IMR-90 (cell line): ENCODE results near the gene CDC25A. TPM values are rescaled to one million over a fixed set of nuclear protein-coding genes. Genes with fewer than 3 reads are reported as not detected.

ENCODE experiments used
- ATAC-seq: fragments of 200-7000 bp; cut with Tn5 transposase; 2 replicates; pipeline ENCODE4 v1.9.1; 2020; ENCODE audit warnings: low read depth, mild to moderate bottlenecking, moderate library complexity
- BruUV-seq: library from RNA; stranded (reverse); fragments of 400-500 nt; replicated peaks from 2 replicates; lab custom pipeline; 2021; lab: Mats Ljungman, UMichigan
- CTCF ChIA-PET: fragments of 300-600 bp; formaldehyde crosslinking; extraction: SDS; loops from one replicate; lab custom pipeline; 2021; ENCODE audit warnings: antibody characterized with exemption; lab: Yijun Ruan, JAX
- POLR2A ChIA-PET: fragments of 300-600 bp; sonication (Branson Sonifier 250); formaldehyde crosslinking; loops from one replicate; lab custom pipeline; 2022; ENCODE audit warnings: antibody characterized with exemption; ENCODE audit not compliant: unreplicated experiment; lab: Charles Lee
- DNase-seq: peaks from one replicate; pipeline ENCODE4 v3.0.0; 2013
- H2AFZ ChIP-seq: replicated peaks from 2 replicates; pipeline ENCODE3; 2013; ENCODE audit warnings: low read length, mild to moderate bottlenecking; ENCODE audit not compliant: poor library complexity
- H2AK5ac ChIP-seq: 2 replicates; pipeline ENCODE4 v1.6.1; 2013; ENCODE audit warnings: low read depth, low read length, inconsistent platforms
- H2AK9ac ChIP-seq: replicated peaks from 2 replicates; pipeline ENCODE3; 2013; ENCODE audit warnings: mild to moderate bottlenecking, low read depth, low read length, moderate library complexity; ENCODE audit not compliant: poor library complexity
- H2BK120ac ChIP-seq: 2 replicates; pipeline ENCODE4 v1.6.1; 2013; ENCODE audit warnings: low read depth, low read length, inconsistent platforms
- H2BK15ac ChIP-seq: 3 replicates; pipeline ENCODE4 v1.6.1; 2013; ENCODE audit warnings: low read depth, low read length, inconsistent platforms
- H2BK20ac ChIP-seq: 2 replicates; pipeline ENCODE4 v1.6.1; 2013; ENCODE audit warnings: low read depth, mild to moderate bottlenecking, inconsistent platforms, low read length, moderate library complexity
- H2BK5ac ChIP-seq: 2 replicates; pipeline ENCODE4 v1.6.1; 2013; ENCODE audit warnings: mild to moderate bottlenecking, low read depth, low read length, inconsistent platforms; ENCODE audit not compliant: poor library complexity, severe bottlenecking
- H3K14ac ChIP-seq: replicated peaks from 2 replicates; pipeline ENCODE4 v1.6.1; 2013; ENCODE audit warnings: low read depth, low read length, inconsistent platforms
- H3K18ac ChIP-seq: 2 replicates; pipeline ENCODE4 v1.6.1; 2013; ENCODE audit warnings: low read depth, low read length, control low read depth
- H3K23ac ChIP-seq: 2 replicates; pipeline ENCODE4 v1.6.1; 2013; ENCODE audit warnings: low read depth, low read length, inconsistent platforms
- H3K27ac ChIP-seq: 2 replicates; pipeline ENCODE4 v1.5.1; 2013; ENCODE audit warnings: mild to moderate bottlenecking, control low read depth, low read length; ENCODE audit not compliant: insufficient read depth
- H3K27me3 ChIP-seq: 2 replicates; pipeline ENCODE4 v1.6.1; 2013; ENCODE audit warnings: low read length; ENCODE audit not compliant: control insufficient read depth, insufficient read depth
- H3K36me3 ChIP-seq: 2 replicates; pipeline ENCODE4 v1.6.1; 2013; ENCODE audit warnings: low read length, mixed read lengths; ENCODE audit not compliant: control insufficient read depth, insufficient read depth
- H3K4ac ChIP-seq: 2 replicates; pipeline ENCODE4 v1.6.1; 2013; ENCODE audit warnings: low read depth, low read length, inconsistent platforms
- H3K4me1 ChIP-seq: 2 replicates; pipeline ENCODE4 v1.6.1; 2013; ENCODE audit warnings: low read length, mixed read lengths; ENCODE audit not compliant: control insufficient read depth, insufficient read depth
- H3K4me2 ChIP-seq: 2 replicates; pipeline ENCODE4 v1.6.1; 2013; ENCODE audit warnings: low read depth, mild to moderate bottlenecking, control low read depth, low read length, moderate library complexity
- H3K4me3 ChIP-seq: 2 replicates; pipeline ENCODE4 v1.5.1; 2013; ENCODE audit warnings: low read depth, mild to moderate bottlenecking, control low read depth, low read length, moderate library complexity; ENCODE audit not compliant: insufficient read depth
- H3K56ac ChIP-seq: 2 replicates; pipeline ENCODE4 v1.6.1; 2013; ENCODE audit warnings: low read length, inconsistent platforms; ENCODE audit not compliant: insufficient read depth; ENCODE audit errors: extremely low read depth
- H3K79me1 ChIP-seq, 2 experiments: 2 replicates each; pipeline ENCODE4 v1.6.1; 2013; ENCODE audit warnings: low read length in 2 of 2, inconsistent platforms in 1 of 2, low read depth in 1 of 2
- H3K9ac ChIP-seq: 2 replicates; pipeline ENCODE4 v1.6.1; 2013; ENCODE audit warnings: low read depth, low read length, control low read depth
- H3K9me1 ChIP-seq: 2 replicates; pipeline ENCODE4 v1.6.1; 2013; ENCODE audit warnings: low read length, inconsistent platforms; ENCODE audit not compliant: insufficient read depth
- H3K9me3 ChIP-seq: 2 replicates; pipeline ENCODE4 v1.6.1; 2013; ENCODE audit warnings: low read length; ENCODE audit not compliant: control insufficient read depth, insufficient read depth
- H4K20me1 ChIP-seq: 2 replicates; pipeline ENCODE4 v1.6.1; 2013; ENCODE audit warnings: low read length, inconsistent platforms; ENCODE audit not compliant: insufficient read depth
- H4K5ac ChIP-seq: 2 replicates; pipeline ENCODE4 v1.6.1; 2013; ENCODE audit warnings: mild to moderate bottlenecking, low read depth, low read length, control low read depth
- H4K8ac ChIP-seq, 2 experiments: 2 replicates each; pipeline ENCODE4 v1.6.1; 2013; ENCODE audit warnings: low read depth in 2 of 2, low read length in 2 of 2, control low read depth in 1 of 2, inconsistent platforms in 1 of 2
- H4K91ac ChIP-seq: 2 replicates; pipeline ENCODE4 v1.6.1; 2013; ENCODE audit warnings: low read depth, low read length, inconsistent platforms; ENCODE audit not compliant: insufficient read depth
- BHLHE40 ChIP-seq: fragments of 150-350 bp; IDR thresholded peaks from 2 replicates; pipeline ENCODE4 v1.6.1; 2016; ENCODE audit warnings: mild to moderate bottlenecking, low read depth, low read length
- CEBPB ChIP-seq: IDR thresholded peaks from 2 replicates; pipeline ENCODE4 v1.6.1; 2012; ENCODE audit warnings: low read depth, low read length, improper control_type of control experiment
- CHD1 ChIP-seq: IDR thresholded peaks from 2 replicates; pipeline ENCODE4 v1.6.1; 2012; ENCODE audit warnings: low read depth, low read length, improper control_type of control experiment
- FOS ChIP-seq: fragments of 150-350 bp; IDR thresholded peaks from 2 replicates; pipeline ENCODE4 v1.6.1; 2016; ENCODE audit warnings: low read depth, low read length
- MAFK ChIP-seq: IDR thresholded peaks from 2 replicates; pipeline ENCODE4 v1.6.1; 2012; ENCODE audit warnings: low read depth, low read length, improper control_type of control experiment
- MAZ ChIP-seq: IDR thresholded peaks from 2 replicates; pipeline ENCODE4 v1.6.1; 2012; ENCODE audit warnings: low read depth, mild to moderate bottlenecking, low read length, improper control_type of control experiment, moderate library complexity, borderline replicate concordance
- MXI1 ChIP-seq: IDR thresholded peaks from 2 replicates; pipeline ENCODE4 v1.6.1; 2012; ENCODE audit warnings: low read depth, mild to moderate bottlenecking, low read length, moderate library complexity, borderline replicate concordance
- POLR2A ChIP-seq: IDR thresholded peaks from 2 replicates; pipeline ENCODE4 v1.6.1; 2012; ENCODE audit warnings: mild to moderate bottlenecking, low read depth, low read length
- RAD21 ChIP-seq: IDR thresholded peaks from 2 replicates; pipeline ENCODE4 v1.6.1; 2012; ENCODE audit warnings: low read length, improper control_type of control experiment
- RCOR1 ChIP-seq: IDR thresholded peaks from 2 replicates; pipeline ENCODE4 v1.6.1; 2012; ENCODE audit warnings: mild to moderate bottlenecking, low read length, improper control_type of control experiment; ENCODE audit not compliant: insufficient replicate concordance
- RFX5 ChIP-seq: IDR thresholded peaks from 2 replicates; pipeline ENCODE4 v1.8.0; 2012; ENCODE audit warnings: low read depth, mild to moderate bottlenecking, low read length, moderate library complexity
- SMC3 ChIP-seq: fragments of 150-350 bp; IDR thresholded peaks from 2 replicates; pipeline ENCODE4 v1.6.1; 2016; ENCODE audit warnings: low read depth, mild to moderate bottlenecking, antibody characterized with exemption, low read length, moderate library complexity
- WGBS, 2 experiments: methylation state at CpG; one replicate each; pipeline versions ENCODE4 v1.1.5 to v1.1.7; 2013; ENCODE audit warnings: missing lambda C conversion rate in 2 of 2; ENCODE audit not compliant: insufficient read length in 1 of 2; ENCODE audit errors: extremely low coverage in 2 of 2; 5-methylcytosine and 5-hydroxymethylcytosine counted together
- dilution Hi-C: fragments of 300-500 bp; cut with HindIII; formaldehyde crosslinking; loops from one replicate; pipeline ENCODE4 v1.14.3; 2018; ENCODE audit warnings: low sequenced_read_pairs; ENCODE audit not compliant: unreplicated experiment
- in situ Hi-C: fragments of 300-500 bp; cut with MboI; formaldehyde crosslinking; loops from 3 replicates; pipeline ENCODE4 v1.14.3; 2019; ENCODE audit warnings: low sequenced_read_pairs, inconsistent platforms, mixed read lengths
- intact Hi-C: fragments of 100-400 bp; cut with micrococcal nuclease; formaldehyde crosslinking; loops from 2 replicates; pipeline ENCODE4 v1.10.0; 2022
- polyA plus RNA-seq, 3 experiments: library from polyadenylated mRNA; depleted of rRNA; stranded (reverse); fragments of >200 nt; gene quantifications; 2 replicates each; pipeline ENCODE4 v1.2.3, GENCODE V29; 2012; ENCODE audit warnings: low replicate concordance in 1 of 3
- total RNA-seq: library from RNA; depleted of rRNA; stranded (reverse); fragments of >200 nt; gene quantifications from 2 replicates; pipeline ENCODE4 v1.2.3, GENCODE V29; 2012
- TF ChIP-seq, protein P1 (sequence below): fragments of 150-350 bp; IDR thresholded peaks from 2 replicates; pipeline ENCODE4 v1.6.1; 2017; ENCODE audit warnings: mild to moderate bottlenecking, antibody characterized with exemption, low read length, low read depth
- TF ChIP-seq, protein P2 (sequence below): conservative IDR thresholded peaks from 2 replicates; pipeline ENCODE4 v1.5.1; 2012; ENCODE audit warnings: mild to moderate bottlenecking, low read depth, low read length, improper control_type of control experiment
- TF ChIP-seq, protein P3 (sequence below): fragments of 150-350 bp; IDR thresholded peaks from 2 replicates; pipeline ENCODE4 v1.6.1; 2016; ENCODE audit warnings: low read depth, mild to moderate bottlenecking, low read length, moderate library complexity, borderline replicate concordance

Gene CDC25A
- total and polyA plus RNA-seq, 2 of the 4 experiments (the other 2 are of a cell fraction), result 4.2 to 10.6 TPM

DNA sequence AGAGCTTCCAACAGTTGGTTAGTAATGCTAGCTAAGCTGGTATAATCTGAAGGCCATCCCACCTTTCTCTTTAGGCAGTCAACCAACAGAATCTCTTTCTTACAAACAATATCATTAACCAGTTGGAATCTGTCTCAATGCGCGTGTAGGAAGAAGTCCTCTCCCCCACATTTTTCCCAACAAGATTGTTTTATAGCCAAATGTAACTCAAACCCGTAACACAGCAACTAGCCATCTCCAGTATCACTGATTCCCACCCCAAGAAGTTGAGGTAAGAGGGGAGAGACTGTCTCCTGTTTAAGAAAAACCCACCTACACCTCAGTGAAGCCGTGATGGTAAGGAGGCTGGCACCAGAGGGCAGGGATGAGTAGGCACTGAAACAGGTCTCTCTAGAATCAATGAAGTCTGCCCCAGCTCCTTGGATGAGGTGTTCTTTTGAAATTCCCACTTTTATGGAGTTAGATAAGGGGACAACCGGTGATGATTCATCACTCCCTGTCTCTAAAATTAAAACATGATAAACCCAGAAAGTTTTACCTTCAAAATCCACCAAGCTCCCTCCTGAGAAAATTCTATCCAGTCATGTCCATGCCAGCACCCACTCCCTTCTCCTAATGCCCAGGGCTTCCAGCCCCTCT is 30.9 kb downstream of the CDC25A start:
- in situ Hi-C loops (loop anchor here (10.0 kb wide), 1 partner anchor 293 kb away; no protein-coding TSS in a partner anchor), intact Hi-C loops (loop anchor here (5.0 to 10.0 kb wide), 3 partner anchors 283 to 633 kb away; no protein-coding TSS in a partner anchor), dilution Hi-C loops (no loop called here)
- Histone ChIP-seq H3K9ac (no peak overlapping the region), H2AFZ (no peak overlapping the region), H3K23ac (no peak overlapping the region), H3K18ac (no peak overlapping the region), H3K56ac (no peak overlapping the region), H3K27me3 (no peaks in the 10 kb centered on the region), H3K4me3 (no peak overlapping the region), H3K27ac (no peak overlapping the region), H4K8ac (no peak overlapping the region), H3K4me1 (peaks cover 5% of the 10 kb centered on the region), H2AK5ac (peak overlapping the region; percentile 20; the same call in 1 of the 2 replicates), H2BK15ac (no peak overlapping the region), H4K91ac (no peak overlapping the region), H2BK20ac (no peak overlapping the region), H3K9me3 (no peaks in the 10 kb centered on the region), H4K5ac (no peak overlapping the region), H2AK9ac (no peak overlapping the region), H3K9me1 (0 out of 2 replicates have a peak, but pooled peaks cover 3% of the 10 kb centered on the region), H3K4me2 (no peak overlapping the region), H3K36me3 (peaks cover 13% of the 10 kb centered on the region), H3K4ac (no peak overlapping the region), H2BK120ac (no peak overlapping the region), H2BK5ac (no peak overlapping the region), H3K14ac (no peak overlapping the region), H3K79me1 (peaks cover 0 to 11% of the 10 kb centered on the region in 2 experiments; a peak in 1 of 4 replicates), H4K20me1 (peaks cover 3% of the 10 kb centered on the region; the same call in 1 of the 2 replicates)
- TF ChIP-seq, protein P1, sequence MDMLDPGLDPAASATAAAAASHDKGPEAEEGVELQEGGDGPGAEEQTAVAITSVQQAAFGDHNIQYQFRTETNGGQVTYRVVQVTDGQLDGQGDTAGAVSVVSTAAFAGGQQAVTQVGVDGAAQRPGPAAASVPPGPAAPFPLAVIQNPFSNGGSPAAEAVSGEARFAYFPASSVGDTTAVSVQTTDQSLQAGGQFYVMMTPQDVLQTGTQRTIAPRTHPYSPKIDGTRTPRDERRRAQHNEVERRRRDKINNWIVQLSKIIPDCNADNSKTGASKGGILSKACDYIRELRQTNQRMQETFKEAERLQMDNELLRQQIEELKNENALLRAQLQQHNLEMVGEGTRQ, result no peak
- TF ChIP-seq, protein P2, sequence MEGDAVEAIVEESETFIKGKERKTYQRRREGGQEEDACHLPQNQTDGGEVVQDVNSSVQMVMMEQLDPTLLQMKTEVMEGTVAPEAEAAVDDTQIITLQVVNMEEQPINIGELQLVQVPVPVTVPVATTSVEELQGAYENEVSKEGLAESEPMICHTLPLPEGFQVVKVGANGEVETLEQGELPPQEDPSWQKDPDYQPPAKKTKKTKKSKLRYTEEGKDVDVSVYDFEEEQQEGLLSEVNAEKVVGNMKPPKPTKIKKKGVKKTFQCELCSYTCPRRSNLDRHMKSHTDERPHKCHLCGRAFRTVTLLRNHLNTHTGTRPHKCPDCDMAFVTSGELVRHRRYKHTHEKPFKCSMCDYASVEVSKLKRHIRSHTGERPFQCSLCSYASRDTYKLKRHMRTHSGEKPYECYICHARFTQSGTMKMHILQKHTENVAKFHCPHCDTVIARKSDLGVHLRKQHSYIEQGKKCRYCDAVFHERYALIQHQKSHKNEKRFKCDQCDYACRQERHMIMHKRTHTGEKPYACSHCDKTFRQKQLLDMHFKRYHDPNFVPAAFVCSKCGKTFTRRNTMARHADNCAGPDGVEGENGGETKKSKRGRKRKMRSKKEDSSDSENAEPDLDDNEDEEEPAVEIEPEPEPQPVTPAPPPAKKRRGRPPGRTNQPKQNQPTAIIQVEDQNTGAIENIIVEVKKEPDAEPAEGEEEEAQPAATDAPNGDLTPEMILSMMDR, result no peak
- no peak for TF ChIP-seq FOS
- no peak for TF ChIP-seq CHD1
- no peak for TF ChIP-seq MXI1
- TF ChIP-seq MAFK, result no peak
- TF ChIP-seq CEBPB, result no peak
- no peak for TF ChIP-seq RAD21
- no peak for TF ChIP-seq POLR2A
- TF ChIP-seq MAZ, result no peak
- TF ChIP-seq SMC3, result no peak
- TF ChIP-seq RFX5, result no peak
- TF ChIP-seq BHLHE40, result no peak
- no peak for TF ChIP-seq RCOR1
- TF ChIP-seq, protein P3, sequence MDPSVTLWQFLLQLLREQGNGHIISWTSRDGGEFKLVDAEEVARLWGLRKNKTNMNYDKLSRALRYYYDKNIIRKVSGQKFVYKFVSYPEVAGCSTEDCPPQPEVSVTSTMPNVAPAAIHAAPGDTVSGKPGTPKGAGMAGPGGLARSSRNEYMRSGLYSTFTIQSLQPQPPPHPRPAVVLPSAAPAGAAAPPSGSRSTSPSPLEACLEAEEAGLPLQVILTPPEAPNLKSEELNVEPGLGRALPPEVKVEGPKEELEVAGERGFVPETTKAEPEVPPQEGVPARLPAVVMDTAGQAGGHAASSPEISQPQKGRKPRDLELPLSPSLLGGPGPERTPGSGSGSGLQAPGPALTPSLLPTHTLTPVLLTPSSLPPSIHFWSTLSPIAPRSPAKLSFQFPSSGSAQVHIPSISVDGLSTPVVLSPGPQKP, result no peak
- peak; percentile 52 for DNase-seq
- no peak for ATAC-seq
- no TSS peak for BruUV-seq
- no CpG with 5 or more reads among the region's 5 CpGs for WGBS, 2 experiments
- POLR2A ChIA-PET, result no interaction called here
- CTCF ChIA-PET, result interaction anchor here (0.6 to 1.6 kb wide), 12 partner anchors 7 to 501 kb away, joined by 3 to 11 read pairs (median 4); no protein-coding TSS in a partner anchor
